B cell (primary cell): ENCODE measurements around the gene ZSWIM4. TPM values are rescaled to one million over a fixed set of nuclear protein-coding genes. Genes with fewer than 3 reads are reported as not detected.
A peak's percentile ranks its signal among the peaks of the same experiment; 100 is the strongest.

ENCODE experiments used
- ATAC-seq: fragments of 200-7000 bp; cut with Tn5 transposase; one replicate; pipeline ENCODE4 v1.10.0; 2021; ENCODE audit warnings: low read depth, mild to moderate bottlenecking, moderate number of reproducible peaks, moderate library complexity
- CTCF ChIA-PET: fragments of 350-600 bp; sonication (Branson Sonifier 250); formaldehyde crosslinking; loops from one replicate; lab custom pipeline; 2021; ENCODE audit warnings: antibody characterized with exemption, inconsistent platforms; lab: Charles Lee
- POLR2A ChIA-PET: fragments of 350-600 bp; sonication (Branson Sonifier 250); formaldehyde crosslinking; loops from one replicate; lab custom pipeline; 2021; ENCODE audit warnings: antibody characterized with exemption; lab: Charles Lee
- DNase-seq: peaks from one replicate; pipeline ENCODE4 v3.0.0; 2013
- H2AFZ ChIP-seq: 2 replicates; pipeline ENCODE4 v1.6.1; 2012; ENCODE audit warnings: mild to moderate bottlenecking, low read depth, low read length; ENCODE audit not compliant: insufficient read depth, poor library complexity, severe bottlenecking
- H3K27ac ChIP-seq, 2 donors: 1 replicate in 1 of 2; 2 replicates in 1 of 2; pipeline ENCODE4 v1.5.1; 2012 to 2013; ENCODE audit warnings: low read length in 2 of 2, mild to moderate bottlenecking in 2 of 2, moderate library complexity in 1 of 2
- H3K27me3 ChIP-seq, 4 experiments: fragments of 200-600 bp in 1 of 4; sonication (generic) in 1 of 4; replicated peaks in 1 of 4; 1 replicate in 2 of 4; 2 replicates in 2 of 4; pipeline versions ENCODE4 v1.6.1 to v1.7.0; 2013 to 2016; ENCODE audit warnings: low read length in 3 of 4, mild to moderate bottlenecking in 2 of 4, mixed read lengths in 1 of 4, moderate library complexity in 1 of 4; ENCODE audit not compliant: insufficient read depth in 4 of 4, control insufficient read depth in 3 of 4; ENCODE audit errors: control extremely low read depth in 1 of 4
- H3K36me3 ChIP-seq, 2 experiments: replicated peaks in 1 of 2; 1 replicate in 1 of 2; 2 replicates in 1 of 2; pipeline versions ENCODE4 v1.6.1 to v1.7.1; 2013; ENCODE audit warnings: low read length in 1 of 2; ENCODE audit not compliant: insufficient read depth in 2 of 2, control insufficient read depth in 1 of 2; ENCODE audit errors: control extremely low read depth in 1 of 2, extremely low read depth in 1 of 2
- H3K4me1 ChIP-seq, 2 donors: fragments of 200-600 bp in 1 of 2; sonication (generic) in 1 of 2; 1 replicate in 1 of 2; 2 replicates in 1 of 2; pipeline versions ENCODE4 v1.5.1 to v1.6.1; 2013 to 2017; ENCODE audit warnings: low read length in 2 of 2; ENCODE audit not compliant: control insufficient read depth in 2 of 2, insufficient read depth in 2 of 2
- H3K4me2 ChIP-seq: replicated peaks from 2 replicates; pipeline ENCODE3; 2012; ENCODE audit warnings: mild to moderate bottlenecking, low read depth, low read length; ENCODE audit not compliant: poor library complexity, severe bottlenecking
- H3K4me3 ChIP-seq, 5 experiments: fragments of 200-600 bp in 1 of 5; sonication (generic) in 1 of 5; 1 replicate in 3 of 5; 2 replicates in 2 of 5; pipeline versions ENCODE4 v1.5.1 to v1.7.0; 2011 to 2016; ENCODE audit warnings: low read length in 4 of 5, mild to moderate bottlenecking in 4 of 5, low read depth in 2 of 5, control low read depth in 1 of 5, moderate library complexity in 1 of 5; ENCODE audit not compliant: insufficient read depth in 1 of 5; ENCODE audit errors: control extremely low read depth in 1 of 5, extremely low read depth in 1 of 5
- H3K79me2 ChIP-seq: fragments of 200-600 bp; sonication (generic); one replicate; pipeline ENCODE4 v1.6.0; 2016; ENCODE audit warnings: low read length; ENCODE audit not compliant: control insufficient read depth, insufficient read depth
- H3K9ac ChIP-seq: fragments of 200-600 bp; sonication (generic); 2 replicates; pipeline ENCODE4 v1.6.1; 2017; ENCODE audit warnings: mild to moderate bottlenecking, low read length, moderate library complexity
- H3K9me3 ChIP-seq, 3 donors: one replicate each; pipeline versions ENCODE4 v1.6.1 to v1.7.1; 2013; ENCODE audit warnings: low read length in 2 of 3; ENCODE audit not compliant: control insufficient read depth in 2 of 3, insufficient read depth in 1 of 3; ENCODE audit errors: control extremely low read depth in 1 of 3
- H4K20me1 ChIP-seq: 2 replicates; pipeline ENCODE4 v1.6.0; 2012; ENCODE audit warnings: mild to moderate bottlenecking, low read length; ENCODE audit not compliant: insufficient read depth, control insufficient read depth, poor library complexity, severe bottlenecking
- H3K27ac Mint-ChIP-seq: one replicate; pipeline ENCODE4 v1.8.0; 2021; ENCODE audit warnings: mixed read lengths
- H3K27me3 Mint-ChIP-seq: one replicate; pipeline ENCODE4 v1.8.0; 2021; ENCODE audit warnings: mixed read lengths
- H3K4me1 Mint-ChIP-seq: one replicate; pipeline ENCODE4 v1.8.0; 2021; ENCODE audit warnings: mixed read lengths
- H3K4me3 Mint-ChIP-seq: one replicate; pipeline ENCODE4 v1.8.0; 2021; ENCODE audit warnings: mixed read lengths
- H3K9me3 Mint-ChIP-seq: one replicate; pipeline ENCODE4 v1.8.0; 2022; ENCODE audit warnings: mixed read lengths; ENCODE audit not compliant: insufficient read depth
- CTCF ChIP-seq: fragments of 200-600 bp; IDR thresholded peaks from one replicate; pipeline ENCODE4 v1.8.0; 2022; ENCODE audit warnings: antibody characterized with exemption, mild to moderate bottlenecking
- EZH2 ChIP-seq: IDR thresholded peaks from 2 replicates; pipeline ENCODE4 v1.6.1; 2012; ENCODE audit warnings: borderline replicate concordance, low read depth, mild to moderate bottlenecking, moderate library complexity, low read length; ENCODE audit not compliant: insufficient read depth, poor library complexity, severe bottlenecking
- WGBS: methylation state at CpG from one replicate; pipeline ENCODE4 v1.1.5; 2013; ENCODE audit warnings: missing lambda C conversion rate; ENCODE audit not compliant: insufficient coverage; 5-methylcytosine and 5-hydroxymethylcytosine counted together
- intact Hi-C: fragments of 100-400 bp; cut with micrococcal nuclease; formaldehyde crosslinking; loops from one replicate; pipeline ENCODE4 v1.10.0; 2022
- polyA plus RNA-seq: library from polyadenylated mRNA; depleted of rRNA; stranded (reverse); fragments of >200 nt; gene quantifications from 2 replicates; pipeline ENCODE4 v1.2.3, GENCODE V29; 2012
- total RNA-seq, 2 donors: library from RNA; stranded (reverse); fragments of 120-200 nt in 1 of 2; gene quantifications; 1 replicate in 1 of 2; 2 replicates in 1 of 2; pipeline versions ENCODE4 v1.2.3 to v1.2.4, GENCODE V29; 2013 to 2022

Gene ZSWIM4
- total and polyA plus RNA-seq, 2 donors (not counting 1 experiment from before 2014, with no cell fraction given) = 2.6 to 10.6 TPM

GRCh38 chr19:13856497-13856896 lies 61.3 kb downstream of the ZSWIM4 start:
- POLR2A ChIA-PET = no interaction called here
- no peak overlapping the region for H2AFZ ChIP-seq
- DNase-seq (no peak), ATAC-seq (no peak)
- H3K36me3 ChIP-seq = no peaks in the 10 kb centered on the region
- intact Hi-C loops = no loop called here
- CTCF ChIA-PET = no interaction called here
- 75% methylated on average over 2 of the region's 2 CpGs for WGBS
- peaks cover 5% of the 10 kb centered on the region in 2 donors for H3K4me1 ChIP-seq
- no peak for TF ChIP-seq EZH2
- no peak for TF ChIP-seq CTCF
- Mint-ChIP-seq H3K27me3 (no peaks in the 10 kb centered on the region), H3K4me3 (no peak overlapping the region), H3K27ac (no peak overlapping the region), H3K9me3 (no peaks in the 10 kb centered on the region), H3K4me1 (peaks cover 9% of the 10 kb centered on the region)
- H3K9ac ChIP-seq = no peak overlapping the region
- no peak overlapping the region for H3K4me3 ChIP-seq
- H3K9me3 ChIP-seq = no peaks in the 10 kb centered on the region
- no peak overlapping the region for H3K27ac ChIP-seq
- H3K79me2 ChIP-seq = no peaks in the 10 kb centered on the region
- H4K20me1 ChIP-seq = no peaks in the 10 kb centered on the region
- H3K27me3 ChIP-seq = no peaks in the 10 kb centered on the region
- no peak overlapping the region for H3K4me2 ChIP-seq

- Histone ChIP-seq H3K4me2 (no peak overlapping the region), H3K4me1 (peaks cover 13 to 16% of the 10 kb centered on the region in 2 donors), H4K20me1 (no peaks in the 10 kb centered on the region), H2AFZ (no peak overlapping the region), H3K9me3 (peaks cover 0 to under 1% (median 0%) of the 10 kb centered on the region in 3 donors), H3K9ac (no peak overlapping the region), H3K36me3 (no peaks in the 10 kb centered on the region), H3K27ac (no peak overlapping the region), H3K27me3 (peaks cover 0 to 17% (median 7%) of the 10 kb centered on the region in 4 experiments), H3K4me3 (no peak overlapping the region), H3K79me2 (no peaks in the 10 kb centered on the region)
- peaks cover 19% of the 10 kb centered on the region for H3K4me1 Mint-ChIP-seq
- WGBS = 95% methylated on average over 3 of the region's 3 CpGs
- peak overlapping the region; percentile 4 for H3K27ac Mint-ChIP-seq
- POLR2A ChIA-PET = interaction anchor here (0.5 to 3.1 kb wide), 5 partner anchors 12 to 758 kb away, joined by 3 to 11 read pairs (median 7); no protein-coding TSS in a partner anchor
- H3K27me3 Mint-ChIP-seq = peaks cover 12% of the 10 kb centered on the region
- no peaks in the 10 kb centered on the region for H3K9me3 Mint-ChIP-seq
- CTCF ChIA-PET = interaction anchor here (1.2 to 7.4 kb wide), 4 partner anchors 13 to 85 kb away, joined by 3 to 250 read pairs (median 20); partner anchors contain the start of gene C19orf53
- DNase-seq (no peak), ATAC-seq (no peak)
- TF ChIP-seq CTCF = no peak
- no peak for TF ChIP-seq EZH2
- intact Hi-C loops = no loop called here
- H3K4me3 Mint-ChIP-seq = peak overlapping the region; percentile 26
Measured at GRCh38 chr19:13859361-13859880, 64.2 kb downstream of the ZSWIM4 start.
